HEK293 (cell line): Measurements from ENCODE around the gene HMX2.
A peak's percentile ranks its signal among the peaks of the same experiment; 100 is the strongest.

Experiments
- CTCF ChIA-PET: fragments of 350-600 bp; formaldehyde crosslinking; extraction: SDS; loops from one replicate; lab custom pipeline; 2021; ENCODE audit warnings: antibody characterized with exemption; lab: Yijun Ruan, JAX
- POLR2A ChIA-PET: fragments of 300-600 bp; formaldehyde crosslinking; extraction: SDS; loops from one replicate; lab custom pipeline; 2020; ENCODE audit warnings: antibody characterized with exemption, inconsistent platforms; lab: Yijun Ruan, JAX
- H3K27ac ChIP-seq: fragments of 200-500 bp; sonication (Bioruptor generic); 2 replicates; pipeline ENCODE4 v1.5.1; 2014; ENCODE audit warnings: low read depth, low read length, control low read depth, inconsistent platforms; ENCODE audit errors: extremely low read depth
- H3K36me3 ChIP-seq, 2 experiments: fragments of 200-500 bp in 1 of 2; sonication (Bioruptor generic) in 1 of 2; 1 replicate in 1 of 2; 2 replicates in 1 of 2; pipeline ENCODE4 v1.5.1; 2014 to 2017; ENCODE audit warnings: inconsistent platforms in 2 of 2, low read length in 2 of 2; ENCODE audit not compliant: control insufficient read depth in 2 of 2, insufficient read depth in 1 of 2
- H3K4me1 ChIP-seq: fragments of 200-500 bp; sonication (Bioruptor generic); 2 replicates; pipeline ENCODE4 v1.5.1; 2014; ENCODE audit warnings: mild to moderate bottlenecking, low read length, inconsistent platforms; ENCODE audit not compliant: control insufficient read depth, insufficient read depth
- H3K4me3 ChIP-seq: 2 replicates; pipeline ENCODE4 v1.5.1; 2011; ENCODE audit warnings: low read depth, mild to moderate bottlenecking, control low read depth, low read length, moderate library complexity
- H3K9me3 ChIP-seq: fragments of 200-500 bp; sonication (Bioruptor generic); 2 replicates; pipeline ENCODE4 v1.5.1; 2014; ENCODE audit warnings: low read depth, low read length, inconsistent platforms; ENCODE audit not compliant: control insufficient read depth, insufficient read depth
- OVOL3 ChIP-seq: fragments of 450-650 bp; formaldehyde crosslinking; IDR thresholded peaks from 2 replicates; pipeline ENCODE4 v1.5.1; 2016; ENCODE audit warnings: missing biosample characterization, missing genetic modification characterization
- PRDM1 ChIP-seq: fragments of 450-650 bp; formaldehyde crosslinking; IDR thresholded peaks from 2 replicates; pipeline ENCODE4; 2016; ENCODE audit warnings: missing biosample characterization, missing genetic modification characterization
- ZBTB17 ChIP-seq: fragments of 450-650 bp; formaldehyde crosslinking; IDR thresholded peaks from 2 replicates; pipeline ENCODE4 v1.5.1; 2016; ENCODE audit warnings: missing biosample characterization, missing genetic modification characterization
- ZNF223 ChIP-seq: fragments of 450-650 bp; formaldehyde crosslinking; IDR thresholded peaks from 2 replicates; pipeline ENCODE4 v1.5.1; 2016; ENCODE audit warnings: missing biosample characterization, missing genetic modification characterization
- ZNF366 ChIP-seq: fragments of 450-650 bp; formaldehyde crosslinking; conservative IDR thresholded peaks from 2 replicates; pipeline ENCODE4 v1.5.1; 2016; ENCODE audit warnings: missing biosample characterization, missing genetic modification characterization
- ZNF600 ChIP-seq: fragments of 450-650 bp; formaldehyde crosslinking; IDR thresholded peaks from 2 replicates; pipeline ENCODE4 v1.5.1; 2016; ENCODE audit warnings: missing biosample characterization, missing genetic modification characterization
- ZNF629 ChIP-seq: fragments of 450-650 bp; formaldehyde crosslinking; IDR thresholded peaks from 2 replicates; pipeline ENCODE4 v1.5.1; 2017; ENCODE audit warnings: missing biosample characterization, missing genetic modification characterization
- TF ChIP-seq, protein P1 (sequence below): fragments of 450-650 bp; formaldehyde crosslinking; conservative IDR thresholded peaks from 2 replicates; pipeline ENCODE4 v1.5.1; 2016; ENCODE audit warnings: low read depth, missing biosample characterization, missing genetic modification characterization
- TF ChIP-seq, protein P2 (sequence below): fragments of 450-650 bp; formaldehyde crosslinking; IDR thresholded peaks from 2 replicates; pipeline ENCODE4 v1.5.1; 2016; ENCODE audit warnings: missing biosample characterization, missing genetic modification characterization
- TF ChIP-seq, protein P3 (sequence below): fragments of 450-650 bp; formaldehyde crosslinking; IDR thresholded peaks from 2 replicates; pipeline ENCODE4 v1.5.1; 2017; ENCODE audit warnings: missing biosample characterization, missing genetic modification characterization

Gene HMX2

DNA sequence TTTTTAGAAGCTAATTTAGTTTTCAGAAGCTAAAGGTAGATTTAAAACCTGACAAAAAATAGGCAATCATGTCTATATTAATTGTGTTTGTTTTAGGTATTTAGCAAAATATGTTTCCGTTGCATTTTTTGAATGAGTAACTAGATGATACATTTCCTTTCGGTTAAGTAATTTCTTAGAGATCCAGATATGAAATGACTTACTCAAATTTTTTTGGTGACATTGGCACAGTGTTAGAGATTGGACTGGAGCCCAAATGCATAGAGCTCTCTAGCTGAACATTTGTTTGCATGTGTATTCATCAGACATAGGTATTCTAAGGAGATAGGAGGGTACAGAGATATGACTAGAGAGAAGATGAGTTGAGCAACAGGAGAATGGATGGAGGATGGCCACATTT is 8.1 kb downstream of the HMX2 start:
- peak overlapping the region; percentile 93 for H3K4me3 ChIP-seq
- ChIA-PET POLR2A (interaction anchor here (1.3 kb wide), 1 partner anchor 12 kb away, joined by 4 read pairs; no protein-coding TSS in a partner anchor), CTCF (interaction anchor here (0.6 to 1.2 kb wide), 2 partner anchors 10 to 225 kb away, joined by 3 to 5 read pairs; no protein-coding TSS in a partner anchor)
- peaks cover 13% of the 10 kb centered on the region for H3K4me1 ChIP-seq
- peaks cover 48 to 62% of the 10 kb centered on the region in 2 experiments for H3K36me3 ChIP-seq
- TF ChIP-seq, protein P1, sequence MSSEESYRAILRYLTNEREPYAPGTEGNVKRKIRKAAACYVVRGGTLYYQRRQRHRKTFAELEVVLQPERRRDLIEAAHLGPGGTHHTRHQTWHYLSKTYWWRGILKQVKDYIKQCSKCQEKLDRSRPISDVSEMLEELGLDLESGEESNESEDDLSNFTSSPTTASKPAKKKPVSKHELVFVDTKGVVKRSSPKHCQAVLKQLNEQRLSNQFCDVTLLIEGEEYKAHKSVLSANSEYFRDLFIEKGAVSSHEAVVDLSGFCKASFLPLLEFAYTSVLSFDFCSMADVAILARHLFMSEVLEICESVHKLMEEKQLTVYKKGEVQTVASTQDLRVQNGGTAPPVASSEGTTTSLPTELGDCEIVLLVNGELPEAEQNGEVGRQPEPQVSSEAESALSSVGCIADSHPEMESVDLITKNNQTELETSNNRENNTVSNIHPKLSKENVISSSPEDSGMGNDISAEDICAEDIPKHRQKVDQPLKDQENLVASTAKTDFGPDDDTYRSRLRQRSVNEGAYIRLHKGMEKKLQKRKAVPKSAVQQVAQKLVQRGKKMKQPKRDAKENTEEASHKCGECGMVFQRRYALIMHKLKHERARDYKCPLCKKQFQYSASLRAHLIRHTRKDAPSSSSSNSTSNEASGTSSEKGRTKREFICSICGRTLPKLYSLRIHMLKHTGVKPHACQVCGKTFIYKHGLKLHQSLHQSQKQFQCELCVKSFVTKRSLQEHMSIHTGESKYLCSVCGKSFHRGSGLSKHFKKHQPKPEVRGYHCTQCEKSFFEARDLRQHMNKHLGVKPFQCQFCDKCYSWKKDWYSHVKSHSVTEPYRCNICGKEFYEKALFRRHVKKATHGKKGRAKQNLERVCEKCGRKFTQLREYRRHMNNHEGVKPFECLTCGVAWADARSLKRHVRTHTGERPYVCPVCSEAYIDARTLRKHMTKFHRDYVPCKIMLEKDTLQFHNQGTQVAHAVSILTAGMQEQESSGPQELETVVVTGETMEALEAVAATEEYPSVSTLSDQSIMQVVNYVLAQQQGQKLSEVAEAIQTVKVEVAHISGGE (tag by site-specific recombination) = no peak
- H3K27ac ChIP-seq = no peak overlapping the region
- H3K9me3 ChIP-seq = no peaks in the 10 kb centered on the region

DNA sequence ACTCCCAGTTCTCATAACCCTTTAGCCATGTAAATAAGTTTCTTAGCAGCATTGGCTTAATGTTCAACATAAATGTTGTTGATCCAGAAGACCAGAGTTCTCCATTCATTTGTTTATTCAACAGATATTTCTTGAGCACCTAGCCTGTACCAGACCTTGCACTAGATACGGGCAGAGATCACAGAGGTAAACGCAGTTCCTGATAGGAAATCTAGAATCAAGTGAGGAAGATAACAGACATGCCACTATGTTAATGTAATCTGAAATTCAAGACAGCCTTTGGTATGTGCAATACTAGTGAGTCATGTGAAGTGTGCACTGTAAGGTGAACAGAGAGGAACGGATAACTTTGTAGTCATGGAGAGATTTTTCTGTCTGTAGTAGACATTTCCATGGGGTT is 9.3 kb downstream of the HMX2 start:
- Histone ChIP-seq H3K4me1 (peaks cover 13% of the 10 kb centered on the region), H3K4me3 (no peak overlapping the region), H3K9me3 (no peaks in the 10 kb centered on the region), H3K36me3 (peaks cover 59 to 73% of the 10 kb centered on the region in 2 experiments), H3K27ac (no peak overlapping the region)
- CTCF ChIA-PET = no interaction called here
- POLR2A ChIA-PET = interaction anchor here (1.3 kb wide), 1 partner anchor 11 kb away, joined by 4 read pairs; no protein-coding TSS in a partner anchor
- peak; percentile 58; the same call in 1 of the 2 replicates for TF ChIP-seq ZNF629 (tag by site-specific recombination)
- peak; percentile 64; the same call in 1 of the 2 replicates for TF ChIP-seq ZBTB17
- TF ChIP-seq ZNF600 (tag by site-specific recombination) = peak; percentile 21; the same call in 1 of the 2 replicates
- TF ChIP-seq, protein P2, sequence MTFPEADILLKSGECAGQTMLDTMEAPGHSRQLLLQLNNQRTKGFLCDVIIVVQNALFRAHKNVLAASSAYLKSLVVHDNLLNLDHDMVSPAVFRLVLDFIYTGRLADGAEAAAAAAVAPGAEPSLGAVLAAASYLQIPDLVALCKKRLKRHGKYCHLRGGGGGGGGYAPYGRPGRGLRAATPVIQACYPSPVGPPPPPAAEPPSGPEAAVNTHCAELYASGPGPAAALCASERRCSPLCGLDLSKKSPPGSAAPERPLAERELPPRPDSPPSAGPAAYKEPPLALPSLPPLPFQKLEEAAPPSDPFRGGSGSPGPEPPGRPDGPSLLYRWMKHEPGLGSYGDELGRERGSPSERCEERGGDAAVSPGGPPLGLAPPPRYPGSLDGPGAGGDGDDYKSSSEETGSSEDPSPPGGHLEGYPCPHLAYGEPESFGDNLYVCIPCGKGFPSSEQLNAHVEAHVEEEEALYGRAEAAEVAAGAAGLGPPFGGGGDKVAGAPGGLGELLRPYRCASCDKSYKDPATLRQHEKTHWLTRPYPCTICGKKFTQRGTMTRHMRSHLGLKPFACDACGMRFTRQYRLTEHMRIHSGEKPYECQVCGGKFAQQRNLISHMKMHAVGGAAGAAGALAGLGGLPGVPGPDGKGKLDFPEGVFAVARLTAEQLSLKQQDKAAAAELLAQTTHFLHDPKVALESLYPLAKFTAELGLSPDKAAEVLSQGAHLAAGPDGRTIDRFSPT (tag by site-specific recombination) = 0 out of 2 replicates have a peak, but pooled peaks have one; percentile 32
- TF ChIP-seq ZNF366 (tag by site-specific recombination) = 0 out of 2 replicates have a peak, but pooled peaks have one; percentile 20
- TF ChIP-seq, protein P3, sequence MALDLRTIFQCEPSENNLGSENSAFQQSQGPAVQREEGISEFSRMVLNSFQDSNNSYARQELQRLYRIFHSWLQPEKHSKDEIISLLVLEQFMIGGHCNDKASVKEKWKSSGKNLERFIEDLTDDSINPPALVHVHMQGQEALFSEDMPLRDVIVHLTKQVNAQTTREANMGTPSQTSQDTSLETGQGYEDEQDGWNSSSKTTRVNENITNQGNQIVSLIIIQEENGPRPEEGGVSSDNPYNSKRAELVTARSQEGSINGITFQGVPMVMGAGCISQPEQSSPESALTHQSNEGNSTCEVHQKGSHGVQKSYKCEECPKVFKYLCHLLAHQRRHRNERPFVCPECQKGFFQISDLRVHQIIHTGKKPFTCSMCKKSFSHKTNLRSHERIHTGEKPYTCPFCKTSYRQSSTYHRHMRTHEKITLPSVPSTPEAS = no peak

DNA sequence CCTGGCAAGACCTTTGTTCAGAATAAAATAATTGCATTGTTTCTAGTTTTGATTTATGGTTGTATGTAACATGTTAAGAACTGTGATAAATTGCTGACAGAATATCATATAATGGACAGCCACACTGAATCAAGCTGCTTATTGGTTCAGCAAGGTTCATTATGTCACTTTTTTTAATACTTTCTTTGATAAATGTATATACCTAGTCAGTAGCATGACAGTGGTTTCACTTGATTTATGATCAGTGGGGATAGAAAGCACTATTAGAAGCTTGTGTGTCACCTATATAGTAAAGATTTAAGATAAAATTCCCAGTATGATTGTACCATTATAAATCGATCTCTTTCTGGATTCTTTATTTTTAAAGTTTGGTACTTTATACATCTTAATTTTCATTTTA is 10.7 kb downstream of the HMX2 start:
- TF ChIP-seq ZBTB17 (no peak), OVOL3 (tag by site-specific recombination) (no peak), PRDM1 (tag by site-specific recombination) (0 out of 2 replicates have a peak, but pooled peaks have one; percentile 21), ZNF223 (no peak)
- peaks cover 16% of the 10 kb centered on the region for H3K4me1 ChIP-seq
- POLR2A ChIA-PET = no interaction called here
- no peak overlapping the region for H3K4me3 ChIP-seq
- CTCF ChIA-PET = interaction anchor here (1.5 kb wide), 1 partner anchor 25 kb away, joined by 10 read pairs; no protein-coding TSS in a partner anchor
- no peaks in the 10 kb centered on the region for H3K9me3 ChIP-seq
- no peak overlapping the region for H3K27ac ChIP-seq
- peaks cover 74 to 87% of the 10 kb centered on the region in 2 experiments for H3K36me3 ChIP-seq
